Left hindlimb (tissue), 1 donor: Measurements from ENCODE around the gene CACNA1G.

ENCODE experiments used
- DNase-seq: peaks from one replicate; pipeline ENCODE4 v3.0.0-alpha.2; 2018

Gene CACNA1G

GRCh38 chr17:50549256-50549941, 11.1 kb upstream of the CACNA1G start:
- DNase-seq, result no peak

GRCh38 chr17:50549969-50550368, 10.5 kb upstream of the CACNA1G start:
- DNase-seq, result no peak

GRCh38 chr17:50550661-50551432, 9.7 kb upstream of the CACNA1G start:
- DNase-seq, result peak; percentile 82

GRCh38 chr17:50551433-50551815, 9.1 kb upstream of the CACNA1G start:
- DNase-seq, result no peak

DNA sequence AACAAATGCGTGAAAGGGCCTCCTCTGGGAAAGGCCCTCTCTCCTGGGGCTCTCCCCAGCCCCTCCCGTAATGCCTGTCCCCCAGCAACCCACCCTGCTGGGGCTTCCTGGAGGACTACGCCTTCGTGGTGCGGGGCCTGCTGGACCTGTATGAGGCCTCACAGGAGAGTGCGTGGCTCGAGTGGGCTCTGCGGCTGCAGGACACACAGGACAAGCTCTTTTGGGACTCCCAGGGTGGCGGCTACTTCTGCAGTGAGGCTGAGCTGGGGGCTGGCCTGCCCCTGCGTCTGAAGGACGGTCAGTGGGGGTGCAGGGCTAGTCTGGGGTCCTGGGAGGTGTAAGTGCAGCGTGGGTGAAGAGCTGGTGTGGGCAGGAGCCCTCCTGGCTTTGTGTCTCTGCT, 8.6 kb upstream of the CACNA1G start:
- DNase-seq, result no peak

DNA sequence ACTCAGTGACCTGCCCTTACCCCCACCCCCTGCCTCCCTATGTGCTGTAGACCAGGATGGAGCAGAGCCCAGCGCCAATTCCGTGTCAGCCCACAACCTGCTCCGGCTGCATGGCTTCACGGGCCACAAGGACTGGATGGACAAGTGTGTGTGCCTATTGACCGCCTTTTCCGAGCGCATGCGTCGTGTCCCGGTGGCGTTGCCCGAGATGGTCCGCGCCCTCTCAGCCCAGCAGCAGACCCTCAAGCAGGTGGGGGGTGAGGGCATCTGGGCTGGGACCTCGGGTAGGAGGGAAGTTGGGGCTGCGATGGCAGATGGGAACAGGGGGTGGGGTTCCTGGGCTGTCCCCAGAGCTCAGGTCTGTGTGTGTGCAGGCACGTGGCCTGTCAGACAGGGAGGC, 6.3 kb upstream of the CACNA1G start:
- no peak for DNase-seq

DNA sequence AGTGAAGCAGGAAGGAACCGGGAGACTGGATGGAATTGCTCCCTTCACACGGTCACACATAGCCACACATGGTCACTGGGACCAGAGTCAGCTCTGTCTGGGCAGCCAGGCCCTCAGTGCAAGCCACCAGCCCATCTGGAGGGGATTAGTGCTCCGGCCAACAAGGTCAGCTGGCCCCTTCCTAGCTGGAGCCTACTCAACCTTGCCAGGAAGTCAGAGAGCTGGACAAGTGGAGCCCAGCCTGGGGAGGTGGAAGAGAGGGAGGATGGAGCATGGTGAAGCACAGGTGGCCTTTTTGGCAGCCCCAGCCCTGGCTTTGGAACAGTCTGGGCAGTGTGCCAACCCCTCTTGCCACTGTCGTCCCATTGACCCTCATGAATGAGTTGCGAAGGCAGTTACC, 3.7 kb upstream of the CACNA1G start:
- peak; percentile 64 for DNase-seq

DNA sequence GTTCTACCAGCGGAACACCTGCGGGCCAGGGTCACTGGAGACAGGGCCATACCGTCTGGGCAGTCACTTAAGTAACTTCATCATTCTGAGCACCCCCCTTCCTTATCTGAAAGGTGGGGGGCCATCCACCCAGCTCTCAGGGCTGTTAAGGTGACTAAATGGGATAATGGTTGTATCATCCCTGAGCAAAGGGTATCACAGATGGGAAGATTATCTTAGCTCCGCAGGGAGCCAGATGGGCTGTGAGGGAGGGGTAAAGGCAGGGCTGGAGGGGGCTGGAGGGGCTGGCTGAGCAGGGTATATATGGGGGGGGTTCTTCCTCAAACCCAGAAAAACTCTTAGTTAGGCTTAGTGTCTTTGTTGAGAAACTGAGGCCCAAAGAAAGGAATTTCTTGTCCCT, 2.9 kb upstream of the CACNA1G start:
- DNase-seq, result no peak

- DNase-seq, result no peak
Measured at GRCh38 chr17:50558091-50558490, 2.4 kb upstream of the CACNA1G start.

DNA sequence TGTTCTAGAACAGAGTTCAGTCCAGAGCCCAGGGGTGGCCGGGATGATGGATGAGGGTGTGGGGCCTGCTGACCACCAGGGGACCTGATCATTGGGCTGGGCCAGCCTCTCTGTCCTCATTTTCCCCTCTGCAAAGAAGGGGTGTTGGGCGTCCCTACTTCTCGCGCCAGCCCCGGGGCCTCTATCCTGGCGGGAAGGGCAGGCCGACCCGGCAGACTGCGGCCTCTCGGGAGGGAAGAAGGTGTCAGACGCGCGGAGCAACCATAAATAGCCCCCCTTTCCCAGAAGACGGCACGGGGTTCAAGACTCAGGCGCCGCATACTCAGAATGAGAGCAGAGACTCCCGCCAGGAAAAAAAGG, 2.0 kb upstream of the CACNA1G start:
- no peak for DNase-seq

- peak; percentile 48 for DNase-seq
Measured at GRCh38 chr17:50558941-50559614, 1.4 kb upstream of the CACNA1G start.

GRCh38 chr17:50559674-50560184, 786 bp upstream of the CACNA1G start:
- DNase-seq, result peak; percentile 85

GRCh38 chr17:50560931-50561745, 623 bp downstream of the CACNA1G start:
- DNase-seq, result no peak

DNA sequence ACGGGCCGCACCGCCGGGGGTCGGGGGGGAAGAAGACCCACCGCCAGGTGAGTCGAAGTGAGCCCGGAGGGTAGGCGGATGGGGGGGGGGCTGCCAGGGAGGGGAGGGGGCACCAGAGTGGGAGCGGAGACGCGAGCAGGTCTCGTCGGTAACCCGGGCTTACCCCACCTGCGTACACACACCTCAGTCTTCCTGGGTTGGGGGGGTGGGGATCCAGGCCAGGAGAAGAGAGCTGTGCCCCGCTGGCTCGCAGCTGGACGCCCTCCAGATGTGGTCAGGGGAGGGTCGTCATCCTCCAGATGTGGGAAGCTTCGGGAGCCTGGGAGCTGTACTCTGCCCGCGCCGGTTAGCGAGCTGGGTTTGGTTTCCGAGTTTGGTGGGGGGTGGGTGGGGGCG, 1.2 kb downstream of the CACNA1G start:
- no peak for DNase-seq

DNA sequence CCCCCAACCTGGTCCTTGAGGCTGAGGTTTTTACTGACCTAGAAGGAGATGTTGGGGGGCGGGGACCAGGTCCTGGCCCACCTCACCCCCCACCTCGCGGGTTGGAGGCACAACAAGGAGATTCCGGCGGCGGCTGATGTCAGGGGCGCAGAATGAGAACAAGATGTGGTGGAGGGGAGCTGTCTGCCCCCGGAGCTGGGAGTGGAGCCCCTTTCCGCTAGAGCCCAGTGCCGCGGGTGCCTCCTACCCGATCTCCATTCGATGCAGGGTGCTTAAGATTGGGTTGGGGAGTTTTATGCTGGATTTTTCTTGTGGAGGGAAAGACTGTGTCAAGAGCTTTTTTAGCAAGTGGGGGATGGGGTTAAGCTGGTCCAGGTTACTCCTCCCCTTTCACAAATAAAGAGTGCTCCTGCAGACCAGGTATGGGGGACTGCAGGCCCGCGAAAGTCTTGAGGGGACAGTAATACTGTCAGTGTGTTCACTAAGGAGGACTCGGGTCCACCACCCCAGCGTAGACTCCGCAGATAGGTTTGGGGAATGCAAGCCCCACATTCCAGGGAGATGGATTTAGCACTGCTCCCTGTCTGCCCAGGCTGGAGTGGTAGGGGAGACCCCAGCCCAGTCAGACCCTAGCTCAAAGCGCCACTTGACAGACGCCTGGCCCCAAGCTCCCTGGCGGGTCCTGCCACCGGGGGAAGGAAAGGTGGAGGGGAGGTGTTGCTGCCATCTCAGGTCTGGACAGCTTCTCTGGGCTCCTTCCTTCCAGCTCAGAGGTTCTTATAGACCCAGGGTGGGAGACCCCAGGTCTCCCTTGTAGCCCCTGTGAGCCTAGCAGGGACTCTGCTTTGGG, 2.0 kb downstream of the CACNA1G start:
- DNase-seq, result no peak

DNA sequence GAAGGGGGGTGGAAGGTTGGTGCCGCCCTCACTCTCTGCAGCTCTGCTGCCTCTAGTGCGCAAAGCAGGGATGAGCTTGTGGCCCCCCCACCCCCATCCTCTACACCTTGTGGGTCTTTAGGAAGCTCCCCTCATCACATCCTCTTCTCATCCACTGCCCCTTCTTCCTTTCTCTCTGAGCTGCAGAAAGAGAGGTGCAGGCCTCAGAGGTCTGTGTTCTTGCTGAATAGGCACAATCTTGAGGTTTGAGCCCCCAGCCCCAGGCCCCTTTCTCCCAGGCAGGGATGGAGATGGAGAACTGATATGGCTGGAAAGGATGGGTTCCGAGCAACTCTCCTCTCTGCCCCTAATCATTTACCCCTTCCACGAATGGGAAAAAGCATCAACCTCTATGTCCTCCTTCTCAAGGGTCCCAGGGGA, 2.6 kb downstream of the CACNA1G start:
- DNase-seq, result no peak

DNA sequence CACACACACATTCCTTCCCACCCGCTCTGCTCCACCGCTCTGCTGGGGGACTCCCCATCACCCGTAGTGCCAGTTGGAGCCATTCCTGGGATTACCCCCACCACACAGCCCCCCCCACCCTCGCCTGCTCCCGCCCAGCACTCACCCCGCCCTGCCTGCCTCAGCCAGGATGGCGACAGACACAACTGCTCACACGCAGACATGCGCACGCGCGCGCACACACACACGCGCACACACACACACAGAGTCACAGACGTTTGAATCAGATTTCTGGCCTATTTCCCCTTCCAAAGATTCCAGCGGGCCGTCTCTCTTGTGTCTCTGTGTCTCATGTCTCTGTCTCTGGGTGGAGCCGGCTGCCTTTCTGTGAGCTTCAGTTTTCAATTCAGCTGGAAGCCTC, 4.4 kb downstream of the CACNA1G start:
- peak; percentile 95 for DNase-seq

- peak; percentile 64 for DNase-seq
Measured at GRCh38 chr17:50565402-50566350, 5.2 kb downstream of the CACNA1G start.

- no peak for DNase-seq
Measured at GRCh38 chr17:50566886-50567285, 6.4 kb downstream of the CACNA1G start.

- DNase-seq, result no peak
Measured at GRCh38 chr17:50568659-50569058, 8.1 kb downstream of the CACNA1G start.

DNA sequence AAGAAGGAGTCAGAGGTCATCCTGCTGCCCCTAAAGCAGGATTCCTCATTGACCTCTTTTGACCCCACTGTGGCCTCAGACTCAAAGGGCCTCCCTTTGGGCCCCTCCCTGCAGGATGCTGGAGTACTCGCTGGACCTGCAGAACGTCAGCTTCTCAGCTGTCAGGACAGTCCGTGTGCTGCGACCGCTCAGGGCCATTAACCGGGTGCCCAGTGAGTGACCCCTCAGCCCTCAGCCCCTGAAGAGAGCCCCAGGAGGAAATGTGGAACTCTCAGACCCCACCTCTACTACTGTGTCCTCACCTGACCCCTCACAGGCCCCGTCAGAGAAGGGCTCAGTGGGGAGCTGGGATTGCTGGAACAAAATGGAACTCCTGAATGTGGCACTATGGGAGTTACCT, 9.1 kb downstream of the CACNA1G start:
- DNase-seq, result no peak
